Epithelial cell of proximal tubule (primary cell): ENCODE measurements around the gene PLA2G2F. TPM values are rescaled to one million over a fixed set of nuclear protein-coding genes. Genes with fewer than 3 reads are reported as not detected.

Experiments used
- DNase-seq: peaks from one replicate; pipeline ENCODE4 v3.0.0-alpha.2; 2011; ENCODE audit warnings: low read depth
- H3K4me3 ChIP-seq: 2 replicates; pipeline ENCODE4 v1.5.1; 2011; ENCODE audit warnings: low read depth, mild to moderate bottlenecking, low read length
- CTCF ChIP-seq: conservative IDR thresholded peaks from 2 replicates; pipeline ENCODE4 v1.5.1; 2012; ENCODE audit warnings: low read depth, mild to moderate bottlenecking, low read length
- total RNA-seq: library from RNA; depleted of rRNA; stranded (reverse); fragments of >200 nt; gene quantifications from 2 replicates; pipeline ENCODE4 v1.2.3, GENCODE V29; 2015

Gene PLA2G2F
- total RNA-seq, 1 donor from 2014 or later = 4.2 TPM

GRCh38 chr1:20190256-20191160 is 51.4 kb downstream of the PLA2G2F start:
- DNase-seq = no peak
- TF ChIP-seq CTCF = no peak
- no peak overlapping the region for H3K4me3 ChIP-seq

- no peak overlapping the region for H3K4me3 ChIP-seq
- no peak for TF ChIP-seq CTCF
- DNase-seq = no peak
Observed at GRCh38 chr1:20191266-20191825, 52.2 kb downstream of the PLA2G2F start.

GRCh38 chr1:20192364-20192763 is 53.2 kb downstream of the PLA2G2F start:
- no peak for TF ChIP-seq CTCF
- no peak overlapping the region for H3K4me3 ChIP-seq
- DNase-seq = no peak

GRCh38 chr1:20192871-20193411 is 53.8 kb downstream of the PLA2G2F start:
- H3K4me3 ChIP-seq = no peak overlapping the region
- no peak for TF ChIP-seq CTCF
- no peak for DNase-seq

GRCh38 chr1:20194224-20194623 is 55.1 kb downstream of the PLA2G2F start:
- no peak for DNase-seq
- no peak for TF ChIP-seq CTCF

GRCh38 chr1:20194757-20195461 is 55.8 kb downstream of the PLA2G2F start:
- no peak for DNase-seq
- H3K4me3 ChIP-seq = no peak overlapping the region
- TF ChIP-seq CTCF = peak; percentile 97

More at GRCh38 chr1:20194224-20194623, 55.1 kb downstream of the PLA2G2F start:
- no peak overlapping the region for H3K4me3 ChIP-seq
